ENCODE data around the gene TRIM72. TPM values are rescaled to one million over a fixed set of nuclear protein-coding genes. Genes with fewer than 3 reads are reported as not detected.

TRIM72 gene
- total RNA-seq, 4 donors from 2014 or later = under 0.01 to 0.60 (median 0.21) TPM; not detected in 1

GRCh38 chr16:31221357-31222160 is 7.6 kb downstream of the TRIM72 start:
- Histone ChIP-seq H3K4me3 (no peak overlapping the region), H3K27me3 (peaks cover 0 to 35% of the 10 kb centered on the region in 2 donors), H3K9me3 (no peaks in the 10 kb centered on the region), H3K27ac (no peak overlapping the region), H3K4me1 (peaks cover 0 to 6% (median 5%) of the 10 kb centered on the region in 4 donors), H3K36me3 (no peaks in the 10 kb centered on the region)
- DNase-seq (ENCODE audit: low spot score in 2 of 2) = no peak
- no peak for TF ChIP-seq CTCF (IDR thresholded peaks at IDR 0.05)
- no peak for TF ChIP-seq POLR2A (IDR thresholded peaks at IDR 0.05)
- TF ChIP-seq EP300 (IDR thresholded peaks at IDR 0.05) = no peak
- WGBS, 2 donors = 72 to 78% methylated on average over 12 of the region's 12 CpGs

GRCh38 chr16:31223044-31223443 is 9.1 kb downstream of the TRIM72 start:
- no peak overlapping the region for H3K27ac ChIP-seq
- DNase-seq (ENCODE audit: low spot score in 2 of 2) = no peak
- TF ChIP-seq CTCF (IDR thresholded peaks at IDR 0.05) (no peak), POLR2A (IDR thresholded peaks at IDR 0.05) (no peak)
- H3K4me3 ChIP-seq = no peak overlapping the region
- H3K9me3 ChIP-seq = no peaks in the 10 kb centered on the region
- H3K36me3 ChIP-seq = no peaks in the 10 kb centered on the region
- 83 to 96% methylated on average over 3 to 5 of the region's 5 CpGs for WGBS, 2 donors
- peaks cover 0 to 20% of the 10 kb centered on the region in 2 donors for H3K27me3 ChIP-seq
- no peaks in the 10 kb centered on the region for H3K4me1 ChIP-seq

GRCh38 chr16:31224092-31224955 is 10.4 kb downstream of the TRIM72 start:
- peaks cover 0 to 12% of the 10 kb centered on the region in 2 donors for H3K27me3 ChIP-seq
- WGBS, 2 donors = 78 to 90% methylated on average over 46 to 77 of the region's 80 CpGs
- H3K4me3 ChIP-seq = no peak overlapping the region
- H3K27ac ChIP-seq = no peak overlapping the region
- no peaks in the 10 kb centered on the region for H3K9me3 ChIP-seq
- no peak for DNase-seq (ENCODE audit: low spot score in 2 of 2)
- no peaks in the 10 kb centered on the region for H3K4me1 ChIP-seq
- H3K36me3 ChIP-seq = no peaks in the 10 kb centered on the region
- no peak for TF ChIP-seq CTCF (IDR thresholded peaks at IDR 0.05)
- no peak for TF ChIP-seq POLR2A (IDR thresholded peaks at IDR 0.05)
- no peak for TF ChIP-seq EP300 (IDR thresholded peaks at IDR 0.05)

GRCh38 chr16:31225193-31225592 is 11.3 kb downstream of the TRIM72 start:
- 93 to 96% methylated on average over 3 of the region's 3 CpGs for WGBS, 2 donors
- Histone ChIP-seq H3K27me3 (peaks cover 0 to 4% of the 10 kb centered on the region in 2 donors), H3K36me3 (no peaks in the 10 kb centered on the region), H3K9me3 (no peaks in the 10 kb centered on the region), H3K4me3 (no peak overlapping the region), H3K4me1 (no peaks in the 10 kb centered on the region), H3K27ac (no peak overlapping the region)
- TF ChIP-seq CTCF (IDR thresholded peaks at IDR 0.05) = no peak
- no peak for TF ChIP-seq POLR2A (IDR thresholded peaks at IDR 0.05)
- no peak for TF ChIP-seq EP300 (IDR thresholded peaks at IDR 0.05)
- no peak for DNase-seq (ENCODE audit: low spot score in 2 of 2)

- no peaks in the 10 kb centered on the region for H3K36me3 ChIP-seq
- WGBS, 2 donors = 98 to 100% methylated on average over 4 of the region's 4 CpGs
- H3K27me3 ChIP-seq = peaks cover 0 to 4% of the 10 kb centered on the region in 2 donors
- no peaks in the 10 kb centered on the region for H3K9me3 ChIP-seq
- no peak overlapping the region for H3K27ac ChIP-seq
- no peak for DNase-seq (ENCODE audit: low spot score in 2 of 2)
- no peak overlapping the region for H3K4me3 ChIP-seq
- TF ChIP-seq POLR2A (IDR thresholded peaks at IDR 0.05) (no peak), CTCF (IDR thresholded peaks at IDR 0.05) (no peak), EP300 (IDR thresholded peaks at IDR 0.05) (no peak)
- no peaks in the 10 kb centered on the region for H3K4me1 ChIP-seq
These were observed 14.3 kb downstream of the TRIM72 start for GRCh38 chr16:31228206-31228605.
